Gastroesophageal sphincter (tissue), 4 donors: ENCODE measurements around the gene NXPH4. TPM values are rescaled to one million over a fixed set of nuclear protein-coding genes. Genes with fewer than 3 reads are reported as not detected.

Source experiments
- ATAC-seq: fragments of 150-250 bp; one replicate; pipeline ENCODE4 v1.9.1; 2016; ENCODE audit warnings: mild to moderate bottlenecking, moderate library complexity
- H3K27ac ChIP-seq, 4 donors: fragments of 200-600 bp; sonication (generic) in 3 of 4; 1 replicate in 3 of 4; 2 replicates in 1 of 4; pipeline ENCODE4 v1.5.1; 2016 to 2019
- H3K27me3 ChIP-seq: fragments of 200-600 bp; sonication (generic); one replicate; pipeline ENCODE4 v1.5.1; 2019
- H3K36me3 ChIP-seq, 2 donors: fragments of 200-600 bp; sonication (generic); one replicate each; pipeline ENCODE4 v1.5.1; 2019; ENCODE audit warnings: control low read depth in 1 of 2
- H3K4me1 ChIP-seq, 3 donors: fragments of 200-600 bp; sonication (generic); 1 replicate in 2 of 3; 2 replicates in 1 of 3; pipeline ENCODE4 v1.5.1; 2016 to 2019; ENCODE audit warnings: control low read depth in 2 of 3
- H3K4me3 ChIP-seq, 2 donors: fragments of 200-600 bp; sonication (generic); one replicate each; pipeline ENCODE4 v1.5.1; 2019; ENCODE audit warnings: mild to moderate bottlenecking in 1 of 2, moderate library complexity in 1 of 2
- H3K9me3 ChIP-seq, 3 donors: fragments of 200-600 bp; sonication (generic); one replicate each; pipeline ENCODE4 v1.5.1; 2017 to 2019; ENCODE audit warnings: control low read depth in 2 of 3
- EP300 ChIP-seq: sonication (generic); formaldehyde crosslinking; IDR thresholded peaks from one replicate; pipeline ENCODE4 v1.6.1; 2017; ENCODE audit warnings: antibody characterized with exemption, mild to moderate bottlenecking
- POLR2A ChIP-seq, 2 donors: fragments of 450-650 bp; IDR thresholded peaks; one replicate each; pipeline ENCODE4 v1.6.1; 2017; ENCODE audit warnings: antibody characterized with exemption in 2 of 2, mild to moderate bottlenecking in 2 of 2, moderate library complexity in 1 of 2
- POLR2AphosphoS5 ChIP-seq: sonication (generic); formaldehyde crosslinking; IDR thresholded peaks from one replicate; pipeline ENCODE4 v1.6.1; 2017; ENCODE audit warnings: antibody characterized with exemption
- WGBS, 2 donors: methylation state at CpG; one replicate each; pipeline ENCODE4 v1.1.5; 2018; ENCODE audit warnings: low coverage in 1 of 2; 5-methylcytosine and 5-hydroxymethylcytosine counted together
- total RNA-seq, 4 donors: library from RNA; depleted of rRNA; stranded (reverse); fragments of >200 nt; gene quantifications; one replicate each; pipeline ENCODE4 v1.1.0, GENCODE V29; 2016
- TF ChIP-seq, protein P1 (sequence below), 4 experiments: fragments of 200-600 bp in 2 of 4; fragments of 450-650 bp in 2 of 4; sonication (generic) in 1 of 4; IDR thresholded peaks; one replicate each; pipeline ENCODE4 v1.5.1; 2017 to 2019; ENCODE audit warnings: antibody characterized with exemption in 4 of 4, mild to moderate bottlenecking in 2 of 4, moderate library complexity in 2 of 4

The NXPH4 gene
- total RNA-seq, 4 donors from 2014 or later = 1.1 TPM; not detected in 3

DNA sequence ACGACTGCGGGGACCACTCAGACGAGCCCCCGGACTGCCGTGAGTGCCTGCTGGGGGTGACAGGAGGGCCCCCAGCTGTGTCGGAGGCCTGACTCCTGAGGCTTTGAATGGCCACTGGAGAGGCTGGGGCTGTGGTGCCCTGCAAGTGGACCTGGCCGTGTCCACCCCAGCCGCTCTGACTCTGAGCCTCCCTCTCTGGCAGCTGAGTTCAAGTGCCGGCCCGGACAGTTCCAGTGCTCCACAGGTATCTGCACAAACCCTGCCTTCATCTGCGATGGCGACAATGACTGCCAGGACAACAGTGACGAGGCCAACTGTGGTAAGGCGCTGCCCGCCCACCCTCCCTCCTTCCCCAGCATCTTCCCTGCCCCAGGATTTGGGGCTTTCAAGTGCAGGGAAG, 16.1 kb upstream of the NXPH4 start:
- no peak for ATAC-seq
- no peaks in the 10 kb centered on the region for H3K4me1 ChIP-seq
- TF ChIP-seq, protein P1, sequence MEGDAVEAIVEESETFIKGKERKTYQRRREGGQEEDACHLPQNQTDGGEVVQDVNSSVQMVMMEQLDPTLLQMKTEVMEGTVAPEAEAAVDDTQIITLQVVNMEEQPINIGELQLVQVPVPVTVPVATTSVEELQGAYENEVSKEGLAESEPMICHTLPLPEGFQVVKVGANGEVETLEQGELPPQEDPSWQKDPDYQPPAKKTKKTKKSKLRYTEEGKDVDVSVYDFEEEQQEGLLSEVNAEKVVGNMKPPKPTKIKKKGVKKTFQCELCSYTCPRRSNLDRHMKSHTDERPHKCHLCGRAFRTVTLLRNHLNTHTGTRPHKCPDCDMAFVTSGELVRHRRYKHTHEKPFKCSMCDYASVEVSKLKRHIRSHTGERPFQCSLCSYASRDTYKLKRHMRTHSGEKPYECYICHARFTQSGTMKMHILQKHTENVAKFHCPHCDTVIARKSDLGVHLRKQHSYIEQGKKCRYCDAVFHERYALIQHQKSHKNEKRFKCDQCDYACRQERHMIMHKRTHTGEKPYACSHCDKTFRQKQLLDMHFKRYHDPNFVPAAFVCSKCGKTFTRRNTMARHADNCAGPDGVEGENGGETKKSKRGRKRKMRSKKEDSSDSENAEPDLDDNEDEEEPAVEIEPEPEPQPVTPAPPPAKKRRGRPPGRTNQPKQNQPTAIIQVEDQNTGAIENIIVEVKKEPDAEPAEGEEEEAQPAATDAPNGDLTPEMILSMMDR (IDR thresholded peaks at IDR 0.05) = no peak
- no peak for TF ChIP-seq POLR2AphosphoS5
- no peak for TF ChIP-seq EP300
- no peak for TF ChIP-seq POLR2A (IDR thresholded peaks at IDR 0.05)
- H3K27ac ChIP-seq = no peak overlapping the region
- H3K36me3 ChIP-seq = peaks cover 0 to 100% of the 10 kb centered on the region in 2 donors
- WGBS, 2 donors = 100% methylated on average over 1 of the region's 15 CpGs; no CpG with 5 or more reads in 1 of the 2 donors
- H3K27me3 ChIP-seq = no peaks in the 10 kb centered on the region
- no peaks in the 10 kb centered on the region for H3K9me3 ChIP-seq
- H3K4me3 ChIP-seq = no peak overlapping the region

DNA sequence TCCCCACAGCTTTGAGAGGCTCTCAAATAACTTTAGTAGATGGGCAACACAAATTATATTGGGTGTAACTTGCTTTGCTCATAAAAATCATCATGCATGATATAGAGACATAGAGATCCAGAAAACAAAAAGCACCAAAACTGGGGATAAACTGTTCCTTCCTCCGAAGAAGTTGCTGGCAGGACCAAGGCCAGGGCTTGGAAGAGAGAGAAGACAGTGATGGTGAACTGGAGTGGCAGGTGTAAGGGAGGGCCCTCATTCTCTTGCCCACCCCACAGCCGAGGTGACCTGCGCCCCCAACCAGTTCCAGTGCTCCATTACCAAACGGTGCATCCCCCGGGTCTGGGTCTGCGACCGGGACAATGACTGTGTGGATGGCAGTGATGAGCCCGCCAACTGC, 15.4 kb upstream of the NXPH4 start:
- Histone ChIP-seq H3K36me3 (peaks cover 0 to 100% of the 10 kb centered on the region in 2 donors), H3K27me3 (no peaks in the 10 kb centered on the region), H3K4me1 (no peaks in the 10 kb centered on the region), H3K27ac (no peak overlapping the region), H3K4me3 (no peak overlapping the region), H3K9me3 (no peaks in the 10 kb centered on the region)
- WGBS, 2 donors = 72 to 74% methylated on average over 4 to 8 of the region's 8 CpGs
- TF ChIP-seq, protein P1 (IDR thresholded peaks at IDR 0.05) = no peak
- TF ChIP-seq POLR2AphosphoS5 (no peak), EP300 (no peak), POLR2A (IDR thresholded peaks at IDR 0.05) (no peak)
- no peak for ATAC-seq

DNA sequence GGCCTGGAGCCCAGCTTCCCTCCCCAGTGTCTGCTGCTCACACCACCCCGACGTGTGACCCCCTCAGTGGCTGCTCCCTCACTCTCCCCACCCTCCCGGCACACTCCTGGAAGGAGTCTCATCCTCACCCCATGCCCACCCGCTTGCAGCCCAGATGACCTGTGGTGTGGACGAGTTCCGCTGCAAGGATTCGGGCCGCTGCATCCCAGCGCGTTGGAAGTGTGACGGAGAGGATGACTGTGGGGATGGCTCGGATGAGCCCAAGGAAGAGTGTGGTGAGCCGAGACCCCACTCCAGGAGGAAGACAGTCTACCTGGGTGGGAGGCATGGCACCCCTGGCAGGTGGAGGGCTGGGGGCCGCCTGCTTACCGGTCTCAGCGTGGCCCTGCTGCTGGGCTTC, 15.0 kb upstream of the NXPH4 start:
- 81 to 92% methylated on average over 5 of the region's 16 CpGs for WGBS, 2 donors
- TF ChIP-seq POLR2AphosphoS5 (no peak), POLR2A (IDR thresholded peaks at IDR 0.05) (no peak), EP300 (no peak)
- TF ChIP-seq, protein P1 (IDR thresholded peaks at IDR 0.05) = no peak

DNA sequence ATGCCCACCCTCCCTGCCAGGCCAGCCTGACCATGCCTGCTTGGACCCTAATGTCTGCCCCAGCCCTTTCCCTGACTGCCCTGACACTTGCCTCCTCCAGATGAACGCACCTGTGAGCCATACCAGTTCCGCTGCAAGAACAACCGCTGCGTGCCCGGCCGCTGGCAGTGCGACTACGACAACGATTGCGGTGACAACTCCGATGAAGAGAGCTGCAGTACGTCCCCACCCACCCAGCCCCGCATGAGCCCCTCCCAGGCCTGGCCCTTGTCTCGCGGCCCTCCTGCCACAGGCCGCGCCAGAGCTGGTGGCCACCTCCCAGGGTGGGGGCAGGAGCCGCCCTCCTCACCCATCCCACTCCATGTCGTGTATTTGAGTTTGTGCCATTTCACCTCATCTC, 14.3 kb upstream of the NXPH4 start:
- no peaks in the 10 kb centered on the region for H3K9me3 ChIP-seq
- peaks cover 0 to 98% of the 10 kb centered on the region in 2 donors for H3K36me3 ChIP-seq
- WGBS, 2 donors = 85 to 90% methylated on average over 4 to 13 of the region's 19 CpGs
- no peak for TF ChIP-seq POLR2A (IDR thresholded peaks at IDR 0.05)
- no peak for TF ChIP-seq EP300
- TF ChIP-seq, protein P1 (IDR thresholded peaks at IDR 0.05) = no peak
- TF ChIP-seq POLR2AphosphoS5 = no peak
- H3K27me3 ChIP-seq = no peaks in the 10 kb centered on the region
- no peak for ATAC-seq
- no peaks in the 10 kb centered on the region for H3K4me1 ChIP-seq
- H3K27ac ChIP-seq = no peak overlapping the region
- H3K4me3 ChIP-seq = no peak overlapping the region

More for the DNA sequence above, 15.0 kb upstream of the NXPH4 start:
- Histone ChIP-seq H3K36me3 (peaks cover 0 to 100% of the 10 kb centered on the region in 2 donors), H3K27me3 (no peaks in the 10 kb centered on the region), H3K4me1 (no peaks in the 10 kb centered on the region), H3K27ac (no peak overlapping the region), H3K9me3 (no peaks in the 10 kb centered on the region), H3K4me3 (no peak overlapping the region)
- no peak for ATAC-seq

DNA sequence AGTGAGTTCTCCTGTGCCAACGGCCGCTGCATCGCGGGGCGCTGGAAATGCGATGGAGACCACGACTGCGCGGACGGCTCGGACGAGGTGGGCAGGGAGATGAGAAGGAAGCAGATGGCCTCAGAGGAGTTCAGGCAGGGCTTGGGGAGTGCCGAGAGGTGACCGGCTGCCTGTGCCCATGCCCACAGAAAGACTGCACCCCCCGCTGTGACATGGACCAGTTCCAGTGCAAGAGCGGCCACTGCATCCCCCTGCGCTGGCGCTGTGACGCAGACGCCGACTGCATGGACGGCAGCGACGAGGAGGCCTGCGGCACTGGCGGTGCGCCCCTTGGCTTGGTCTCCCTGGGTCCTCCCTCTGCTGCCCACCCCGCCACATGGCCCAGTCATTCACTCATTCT, 13.4 kb upstream of the NXPH4 start:
- Histone ChIP-seq H3K9me3 (no peaks in the 10 kb centered on the region), H3K27ac (no peak overlapping the region), H3K4me3 (no peak overlapping the region), H3K4me1 (peaks cover 0 to 5% (median 0%) of the 10 kb centered on the region in 3 donors), H3K27me3 (no peaks in the 10 kb centered on the region), H3K36me3 (peaks cover 0 to 98% of the 10 kb centered on the region in 2 donors)
- no peak for ATAC-seq
- WGBS, 2 donors = 88 to 90% methylated on average over 15 to 23 of the region's 28 CpGs
- TF ChIP-seq POLR2A (IDR thresholded peaks at IDR 0.05) = no peak
- TF ChIP-seq, protein P1 (IDR thresholded peaks at IDR 0.05) = no peak
- no peak for TF ChIP-seq POLR2AphosphoS5
- no peak for TF ChIP-seq EP300
